Activated naive CD4-positive, alpha-beta T cell treated with anti-CD3 and anti-CD28 coated beads, Interleukin-2, amount 50 U/mL, for 72 hours (primary cell): Measurements from ENCODE around the gene GHR. TPM values are rescaled to one million over a fixed set of nuclear protein-coding genes. Genes with fewer than 3 reads are reported as not detected.

Experiments
- ATAC-seq, 2 donors: fragments of 150-1000 bp; cut with Tn5 transposase; 2 replicates each; pipeline ENCODE4 v1.10.0; 2021; ENCODE audit warnings: mild to moderate bottlenecking in 2 of 2, moderate library complexity in 2 of 2
- DNase-seq, 2 donors: peaks; one replicate each; pipeline ENCODE4 v3.0.0; 2021 to 2022; ENCODE audit warnings: low spot score in 2 of 2
- H3K27ac Mint-ChIP-seq, 2 donors: one replicate each; pipeline ENCODE4 v1.8.0; 2022; ENCODE audit warnings: mild to moderate bottlenecking in 2 of 2, mixed read lengths in 2 of 2
- H3K36me3 Mint-ChIP-seq, 2 donors: one replicate each; pipeline ENCODE4 v1.8.0; 2022; ENCODE audit warnings: mixed read lengths in 2 of 2
- H3K9me3 Mint-ChIP-seq, 2 donors: one replicate each; pipeline ENCODE4 v1.8.0; 2022; ENCODE audit warnings: mixed read lengths in 2 of 2
- total RNA-seq, 2 donors: library from RNA; stranded (reverse); gene quantifications; one replicate each; pipeline ENCODE4 v1.2.3, GENCODE V29; 2022

GHR gene
- total RNA-seq, 2 donors from 2014 or later, result not detected

GRCh38 chr5:42434047-42434724 is 10.9 kb downstream of the GHR start:
- DNase-seq, result no peak
- no peaks in the 10 kb centered on the region for H3K36me3 Mint-ChIP-seq
- H3K9me3 Mint-ChIP-seq, result no peaks in the 10 kb centered on the region
- no peak overlapping the region for H3K27ac Mint-ChIP-seq
- ATAC-seq, result no peak

GRCh38 chr5:42436051-42436450 is 12.8 kb downstream of the GHR start:
- DNase-seq (no peak), ATAC-seq (no peak)
- Mint-ChIP-seq H3K27ac (no peak overlapping the region), H3K9me3 (no peaks in the 10 kb centered on the region), H3K36me3 (no peaks in the 10 kb centered on the region)

GRCh38 chr5:42454216-42454995 is 31.2 kb downstream of the GHR start:
- Mint-ChIP-seq H3K9me3 (peaks cover 12 to 13% of the 10 kb centered on the region in 2 donors), H3K27ac (no peak overlapping the region), H3K36me3 (no peaks in the 10 kb centered on the region)
- no peak for DNase-seq
- ATAC-seq, result no peak

- H3K36me3 Mint-ChIP-seq, result no peaks in the 10 kb centered on the region
- DNase-seq, result no peak
- H3K9me3 Mint-ChIP-seq, result no peaks in the 10 kb centered on the region
- H3K27ac Mint-ChIP-seq, result no peak overlapping the region
- ATAC-seq, result no peak
These were observed 37.8 kb downstream of the GHR start for GRCh38 chr5:42461033-42461432.

GRCh38 chr5:42461507-42461906 is 38.3 kb downstream of the GHR start:
- DNase-seq (no peak), ATAC-seq (no peak)
- no peak overlapping the region for H3K27ac Mint-ChIP-seq
- no peaks in the 10 kb centered on the region for H3K9me3 Mint-ChIP-seq
- H3K36me3 Mint-ChIP-seq, result no peaks in the 10 kb centered on the region

- no peaks in the 10 kb centered on the region for H3K9me3 Mint-ChIP-seq
- H3K27ac Mint-ChIP-seq, result no peak overlapping the region
- ATAC-seq (no peak), DNase-seq (no peak)
- no peaks in the 10 kb centered on the region for H3K36me3 Mint-ChIP-seq
These were observed 38.8 kb downstream of the GHR start for GRCh38 chr5:42462083-42462482.

GRCh38 chr5:42467572-42467971 is 44.3 kb downstream of the GHR start:
- ATAC-seq, result no peak
- Mint-ChIP-seq H3K36me3 (no peaks in the 10 kb centered on the region), H3K27ac (no peak overlapping the region), H3K9me3 (no peaks in the 10 kb centered on the region)
- no peak for DNase-seq

GRCh38 chr5:42467981-42468524 is 44.8 kb downstream of the GHR start:
- Mint-ChIP-seq H3K27ac (no peak overlapping the region), H3K36me3 (no peaks in the 10 kb centered on the region), H3K9me3 (no peaks in the 10 kb centered on the region)
- ATAC-seq, result no peak
- no peak for DNase-seq

GRCh38 chr5:42483472-42484154 is 60.4 kb downstream of the GHR start:
- ATAC-seq, result no peak
- DNase-seq, result no peak
- Mint-ChIP-seq H3K9me3 (peaks cover 0 to 9% of the 10 kb centered on the region in 2 donors), H3K27ac (no peak overlapping the region), H3K36me3 (peaks cover 0 to 4% of the 10 kb centered on the region in 2 donors)

- DNase-seq, result no peak
- Mint-ChIP-seq H3K9me3 (no peaks in the 10 kb centered on the region), H3K36me3 (peaks cover 0 to 4% of the 10 kb centered on the region in 2 donors), H3K27ac (no peak overlapping the region)
- no peak for ATAC-seq
These were observed 63.8 kb downstream of the GHR start for GRCh38 chr5:42487077-42487476.

- ATAC-seq (no peak), DNase-seq (no peak)
- H3K9me3 Mint-ChIP-seq, result no peaks in the 10 kb centered on the region
- H3K27ac Mint-ChIP-seq, result no peak overlapping the region
- peaks cover 0 to 4% of the 10 kb centered on the region in 2 donors for H3K36me3 Mint-ChIP-seq
These were observed 64.6 kb downstream of the GHR start for GRCh38 chr5:42487821-42488220.

- peak overlapping the region in 1 of 2 donors; percentile 15 for H3K27ac Mint-ChIP-seq
- ATAC-seq (no peak), DNase-seq (no peak)
- no peaks in the 10 kb centered on the region for H3K36me3 Mint-ChIP-seq
- no peaks in the 10 kb centered on the region for H3K9me3 Mint-ChIP-seq
These were observed 67.6 kb downstream of the GHR start for GRCh38 chr5:42490831-42491230.

GRCh38 chr5:42491699-42492098 is 68.5 kb downstream of the GHR start:
- no peaks in the 10 kb centered on the region for H3K9me3 Mint-ChIP-seq
- DNase-seq (no peak), ATAC-seq (no peak)
- no peak overlapping the region for H3K27ac Mint-ChIP-seq
- H3K36me3 Mint-ChIP-seq, result no peaks in the 10 kb centered on the region

- Mint-ChIP-seq H3K36me3 (no peaks in the 10 kb centered on the region), H3K9me3 (no peaks in the 10 kb centered on the region), H3K27ac (no peak overlapping the region)
- DNase-seq (no peak), ATAC-seq (no peak)
These were observed 69.7 kb downstream of the GHR start for GRCh38 chr5:42492974-42493373.

- ATAC-seq, result no peak
- Mint-ChIP-seq H3K9me3 (no peaks in the 10 kb centered on the region), H3K27ac (no peak overlapping the region), H3K36me3 (no peaks in the 10 kb centered on the region)
- DNase-seq, result no peak
These were observed 71.2 kb downstream of the GHR start for GRCh38 chr5:42494414-42494813.

- Mint-ChIP-seq H3K36me3 (no peaks in the 10 kb centered on the region), H3K9me3 (no peaks in the 10 kb centered on the region), H3K27ac (no peak overlapping the region)
- no peak for ATAC-seq
- DNase-seq, result no peak
These were observed 72.7 kb downstream of the GHR start for GRCh38 chr5:42495914-42496313.
